ENCODE data around the gene APBA2.

APBA2 gene

GRCh38 chr15:28922707-28923012, 36.9 kb downstream of the APBA2 start (continued):
- no peak for TF ChIP-seq ZNF707 (tag by site-specific recombination; IDR thresholded peaks at IDR 0.05)

GRCh38 chr15:28923726-28924280, 38.0 kb downstream of the APBA2 start:
- Histone ChIP-seq H3K4me3 (ENCODE audit: low read depth, low read length) (no peak overlapping the region), H3K4me1 (ENCODE audit: control insufficient read depth, insufficient read depth, low read length) (no peaks in the 10 kb centered on the region), H3K36me3 (ENCODE audit: control insufficient read depth in 2 of 2, insufficient read depth in 1 of 2, low read length in 2 of 2) (peaks cover 0 to 9% of the 10 kb centered on the region in 2 experiments; a peak in 1 of 3 replicates), H3K9me3 (ENCODE audit: control insufficient read depth, insufficient read depth, low read depth, low read length) (no peaks in the 10 kb centered on the region), H3K27ac (ENCODE audit: extremely low read depth, low read depth, low read length) (no peak overlapping the region)
- POLR2A ChIA-PET, result no interaction called here
- TF ChIP-seq, protein P1, sequence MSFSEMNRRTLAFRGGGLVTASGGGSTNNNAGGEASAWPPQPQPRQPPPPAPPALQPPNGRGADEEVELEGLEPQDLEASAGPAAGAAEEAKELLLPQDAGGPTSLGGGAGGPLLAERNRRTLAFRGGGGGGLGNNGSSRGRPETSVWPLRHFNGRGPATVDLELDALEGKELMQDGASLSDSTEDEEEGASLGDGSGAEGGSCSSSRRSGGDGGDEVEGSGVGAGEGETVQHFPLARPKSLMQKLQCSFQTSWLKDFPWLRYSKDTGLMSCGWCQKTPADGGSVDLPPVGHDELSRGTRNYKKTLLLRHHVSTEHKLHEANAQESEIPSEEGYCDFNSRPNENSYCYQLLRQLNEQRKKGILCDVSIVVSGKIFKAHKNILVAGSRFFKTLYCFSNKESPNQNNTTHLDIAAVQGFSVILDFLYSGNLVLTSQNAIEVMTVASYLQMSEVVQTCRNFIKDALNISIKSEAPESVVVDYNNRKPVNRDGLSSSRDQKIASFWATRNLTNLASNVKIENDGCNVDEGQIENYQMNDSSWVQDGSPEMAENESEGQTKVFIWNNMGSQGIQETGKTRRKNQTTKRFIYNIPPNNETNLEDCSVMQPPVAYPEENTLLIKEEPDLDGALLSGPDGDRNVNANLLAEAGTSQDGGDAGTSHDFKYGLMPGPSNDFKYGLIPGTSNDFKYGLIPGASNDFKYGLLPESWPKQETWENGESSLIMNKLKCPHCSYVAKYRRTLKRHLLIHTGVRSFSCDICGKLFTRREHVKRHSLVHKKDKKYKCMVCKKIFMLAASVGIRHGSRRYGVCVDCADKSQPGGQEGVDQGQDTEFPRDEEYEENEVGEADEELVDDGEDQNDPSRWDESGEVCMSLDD (tag by site-specific recombination; IDR thresholded peaks at IDR 0.05), result no peak
- TF ChIP-seq ZNF843 (tag by site-specific recombination; IDR thresholded peaks at IDR 0.05), result no peak
- TF ChIP-seq ZNF335 (tag by site-specific recombination; conservative IDR thresholded peaks at IDR 0.05), result no peak
- no peak for TF ChIP-seq ZNF223 (tag by site-specific recombination; IDR thresholded peaks at IDR 0.05)
- TF ChIP-seq HOXD13 (CRISPR knock-in tag; IDR thresholded peaks at IDR 0.05; ENCODE audit: borderline replicate concordance), result no peak
- TF ChIP-seq ZNF404 (tag by site-specific recombination; IDR thresholded peaks at IDR 0.05), result no peak
- TF ChIP-seq FEZF1 (tag by site-specific recombination; IDR thresholded peaks at IDR 0.05), result no peak
- no peak for TF ChIP-seq SP7 (tag by site-specific recombination; IDR thresholded peaks at IDR 0.05)
- no peak for TF ChIP-seq ZNF830 (tag by site-specific recombination; IDR thresholded peaks at IDR 0.05; ENCODE audit: low read depth)
- TF ChIP-seq ZNF112 (tag by site-specific recombination; IDR thresholded peaks at IDR 0.05), result no peak
- TF ChIP-seq, protein P2, sequence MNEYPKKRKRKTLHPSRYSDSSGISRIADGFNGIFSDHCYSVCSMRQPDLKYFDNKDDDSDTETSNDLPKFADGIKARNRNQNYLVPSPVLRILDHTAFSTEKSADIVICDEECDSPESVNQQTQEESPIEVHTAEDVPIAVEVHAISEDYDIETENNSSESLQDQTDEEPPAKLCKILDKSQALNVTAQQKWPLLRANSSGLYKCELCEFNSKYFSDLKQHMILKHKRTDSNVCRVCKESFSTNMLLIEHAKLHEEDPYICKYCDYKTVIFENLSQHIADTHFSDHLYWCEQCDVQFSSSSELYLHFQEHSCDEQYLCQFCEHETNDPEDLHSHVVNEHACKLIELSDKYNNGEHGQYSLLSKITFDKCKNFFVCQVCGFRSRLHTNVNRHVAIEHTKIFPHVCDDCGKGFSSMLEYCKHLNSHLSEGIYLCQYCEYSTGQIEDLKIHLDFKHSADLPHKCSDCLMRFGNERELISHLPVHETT (tag by site-specific recombination; IDR thresholded peaks at IDR 0.05), result no peak
- no peak for TF ChIP-seq ZNF529 (tag by site-specific recombination; IDR thresholded peaks at IDR 0.05; ENCODE audit: insufficient replicate concordance)
- TF ChIP-seq ZEB2 (tag by site-specific recombination; IDR thresholded peaks at IDR 0.05), result no peak
- no peak for TF ChIP-seq SCRT1 (tag by site-specific recombination; IDR thresholded peaks at IDR 0.05; ENCODE audit: borderline replicate concordance)
- no peak for TF ChIP-seq AEBP2 (tag by site-specific recombination; IDR thresholded peaks at IDR 0.05; ENCODE audit: borderline replicate concordance)
- no peak for TF ChIP-seq ZBTB11 (tag by site-specific recombination; conservative IDR thresholded peaks at IDR 0.05; ENCODE audit: low read depth)
- no peak for TF ChIP-seq ZNF37A (tag by site-specific recombination; IDR thresholded peaks at IDR 0.05)
- CTCF ChIA-PET, result no interaction called here
